Measurements from ENCODE around the gene ZNF521.
"Not testable (repeated sequence)": the region's sequence is repeated elsewhere in the genome, so short reads cannot be mapped to it uniquely, and the experiment has no call there.

Gene ZNF521

GRCh38 chr18:25288340-25288938 lies 63.5 kb downstream of the ZNF521 start:
- no peak for DNase-seq

GRCh38 chr18:25287106-25287505 lies 64.9 kb downstream of the ZNF521 start:
- DNase-seq = no peak

- peak; percentile 26 for DNase-seq
These were observed 67.0 kb downstream of the ZNF521 start for GRCh38 chr18:25284861-25285550.

- no peak for DNase-seq
These were observed 67.7 kb downstream of the ZNF521 start for GRCh38 chr18:25284281-25284680.

- DNase-seq = no peak
These were observed 68.2 kb downstream of the ZNF521 start for GRCh38 chr18:25283781-25284180.

GRCh38 chr18:25282896-25283703 lies 68.9 kb downstream of the ZNF521 start:
- DNase-seq = no peak

GRCh38 chr18:25282282-25282681 lies 69.7 kb downstream of the ZNF521 start:
- no peak for DNase-seq

- no peak for DNase-seq
These were observed 70.4 kb downstream of the ZNF521 start for GRCh38 chr18:25281556-25281955.

GRCh38 chr18:25279961-25280360 lies 72.0 kb downstream of the ZNF521 start:
- no peak for DNase-seq

GRCh38 chr18:25279556-25279955 lies 72.4 kb downstream of the ZNF521 start:
- no peak for DNase-seq

- DNase-seq = peak; percentile 37
These were observed 72.8 kb downstream of the ZNF521 start for GRCh38 chr18:25279133-25279532.

- DNase-seq = peak; percentile 45
These were observed 73.6 kb downstream of the ZNF521 start for GRCh38 chr18:25278394-25278793.

- DNase-seq = no peak
These were observed 76.5 kb downstream of the ZNF521 start for GRCh38 chr18:25275412-25276001.

GRCh38 chr18:25274926-25275325 lies 77.0 kb downstream of the ZNF521 start:
- no peak for DNase-seq

GRCh38 chr18:25266931-25267527 lies 84.9 kb downstream of the ZNF521 start:
- DNase-seq = not testable (repeated sequence)

- no peak for DNase-seq
These were observed 89.0 kb downstream of the ZNF521 start for GRCh38 chr18:25262920-25263319.

- no peak for DNase-seq
These were observed 90.2 kb downstream of the ZNF521 start for GRCh38 chr18:25261768-25262167.

- DNase-seq = no peak
These were observed 95.5 kb downstream of the ZNF521 start for GRCh38 chr18:25256439-25256838.

- no peak for DNase-seq
These were observed 98.2 kb downstream of the ZNF521 start for GRCh38 chr18:25253779-25254178.

- DNase-seq = no peak
These were observed 98.8 kb downstream of the ZNF521 start for GRCh38 chr18:25253136-25253535.

- no peak for DNase-seq
These were observed 100.9 kb downstream of the ZNF521 start for GRCh38 chr18:25251068-25251467.

- DNase-seq = no peak
These were observed 101.5 kb downstream of the ZNF521 start for GRCh38 chr18:25250474-25250851.

- DNase-seq = no peak
These were observed 103.2 kb downstream of the ZNF521 start for GRCh38 chr18:25248755-25249154.

All from NCI-H82 (cell line).